A549 (cell line): ENCODE results near the gene SLC2A5. TPM values are rescaled to one million over a fixed set of nuclear protein-coding genes. Genes with fewer than 3 reads are reported as not detected.

Experiments used
- ATAC-seq, 2 experiments: fragments of 200-7000 bp in 1 of 2; fragments of >200 bp in 1 of 2; cut with Nextera tagmentation in 1 of 2; cut with Tn5 transposase in 1 of 2; 3 replicates each; pipeline versions ENCODE4 v1.8.0 to v1.9.1; 2018 to 2020; ENCODE audit warnings: mild to moderate bottlenecking in 1 of 2, moderate library complexity in 1 of 2
- CTCF ChIA-PET: fragments of 300-600 bp; sonication (Branson Sonifier 250); formaldehyde crosslinking; extraction: SDS; loops from one replicate; lab custom pipeline; 2021; ENCODE audit warnings: antibody characterized with exemption, inconsistent platforms; lab: Yijun Ruan, JAX
- POLR2A ChIA-PET: fragments of 350-600 bp; formaldehyde crosslinking; extraction: SDS; loops from one replicate; lab custom pipeline; 2021; ENCODE audit warnings: antibody characterized with exemption, inconsistent platforms; lab: Yijun Ruan, JAX
- DNase-seq, 2 experiments: peaks; one replicate each; pipeline versions ENCODE4 v3.0.0 to v3.0.0-alpha.2; 2011 to 2016; ENCODE audit warnings: low read depth in 1 of 2, low spot score in 1 of 2
- FAIRE-seq: peaks from 2 replicates; lab custom pipeline; 2011; peaks lifted over from hg19 to GRCh38; lab: Jason Lieb, UNC
- H3K27ac ChIP-seq, 2 experiments: fragments of >200 bp; sonication (Bioruptor Twin); formaldehyde crosslinking; 3 replicates each; pipeline ENCODE4 v1.5.1; 2016 to 2017
- H3K4me1 ChIP-seq: fragments of >200 bp; sonication (Bioruptor Twin); formaldehyde crosslinking; 3 replicates; pipeline ENCODE4 v1.6.1; 2016
- H3K4me2 ChIP-seq: fragments of >200 bp; sonication (Bioruptor Twin); formaldehyde crosslinking; 3 replicates; pipeline ENCODE4 v1.6.1; 2016
- H3K4me3 ChIP-seq: fragments of >200 bp; sonication (Bioruptor Twin); formaldehyde crosslinking; 3 replicates; pipeline ENCODE4 v1.5.1; 2016
- H3K9me3 ChIP-seq: fragments of >200 bp; sonication (Bioruptor Twin); formaldehyde crosslinking; 3 replicates; pipeline ENCODE4 v1.6.1; 2016
- ATOH8 ChIP-seq: fragments of 250-450 bp; sonication (Bioruptor Pico); IDR thresholded peaks from 2 replicates; pipeline ENCODE4 v1.5.0; 2020; ENCODE audit warnings: low read depth, mild to moderate bottlenecking, moderate library complexity
- BCL3 ChIP-seq: fragments of >200 bp; sonication (Bioruptor Twin); formaldehyde crosslinking; IDR thresholded peaks from 3 replicates; pipeline ENCODE4 v1.6.1; 2016
- CBX2 ChIP-seq: fragments of 200-600 bp; sonication (generic); IDR thresholded peaks from 2 replicates; pipeline ENCODE4 v1.6.1; 2016; ENCODE audit warnings: low read depth, mild to moderate bottlenecking, borderline replicate concordance
- CHD4 ChIP-seq: fragments of 200-600 bp; sonication (generic); IDR thresholded peaks from 2 replicates; pipeline ENCODE4 v1.6.1; 2016; ENCODE audit warnings: antibody characterized with exemption, mild to moderate bottlenecking, borderline replicate concordance
- EHF ChIP-seq: fragments of 250-450 bp; sonication (Bioruptor Pico); IDR thresholded peaks from 2 replicates; pipeline ENCODE4 v1.5.0; 2020; ENCODE audit warnings: mild to moderate bottlenecking
- ESRRA ChIP-seq: fragments of 150-350 bp; IDR thresholded peaks from 2 replicates; pipeline ENCODE4 v1.6.1; 2014; ENCODE audit warnings: mild to moderate bottlenecking, low read length, borderline replicate concordance
- FOXS1 ChIP-seq: fragments of 250-450 bp; sonication (Bioruptor Pico); IDR thresholded peaks from 2 replicates; pipeline ENCODE4 v1.5.0; 2020; ENCODE audit warnings: mild to moderate bottlenecking, moderate library complexity
- GATA3 ChIP-seq: IDR thresholded peaks from 2 replicates; pipeline ENCODE4 v1.6.1; 2012; ENCODE audit warnings: borderline replicate concordance
- HES2 ChIP-seq: fragments of >200 bp; sonication (Bioruptor Twin); formaldehyde crosslinking; IDR thresholded peaks from 2 replicates; pipeline ENCODE4 v1.6.1; 2016
- JUNB ChIP-seq: fragments of >200 bp; sonication (Bioruptor Twin); formaldehyde crosslinking; IDR thresholded peaks from 2 replicates; pipeline ENCODE4 v1.6.1; 2016
- KDM5A ChIP-seq: fragments of 200-600 bp; sonication (generic); IDR thresholded peaks from 2 replicates; pipeline ENCODE4 v1.6.1; 2016; ENCODE audit warnings: antibody characterized with exemption, mild to moderate bottlenecking
- NFE2L2 ChIP-seq: fragments of 150-350 bp; conservative IDR thresholded peaks from 2 replicates; pipeline ENCODE4 v1.6.1; 2014; ENCODE audit warnings: low read length
- NR3C1 ChIP-seq: fragments of >200 bp; sonication (Bioruptor Twin); formaldehyde crosslinking; IDR thresholded peaks from 3 replicates; pipeline ENCODE4 v1.6.1; 2017
- REST ChIP-seq: fragments of 200-600 bp; sonication (generic); IDR thresholded peaks from 2 replicates; pipeline ENCODE4 v1.6.1; 2016; ENCODE audit warnings: antibody characterized with exemption, mild to moderate bottlenecking, moderate library complexity
- TP53 ChIP-seq: fragments of 250-450 bp; sonication (Bioruptor Pico); IDR thresholded peaks from 2 replicates; pipeline ENCODE4 v1.5.0; 2021; ENCODE audit warnings: mild to moderate bottlenecking, moderate library complexity
- ZC3H11A ChIP-seq: fragments of 450-650 bp; IDR thresholded peaks from 2 replicates; pipeline ENCODE4 v1.6.1; 2014; ENCODE audit warnings: antibody characterized with exemption, mild to moderate bottlenecking
- ZSCAN20 ChIP-seq: fragments of 250-450 bp; sonication (Bioruptor Pico); IDR thresholded peaks from 2 replicates; pipeline ENCODE4 v1.8.0; 2022; ENCODE audit warnings: mild to moderate bottlenecking, moderate library complexity
- WGBS: methylation state at CpG from one replicate; pipeline ENCODE4 v1.1.6; 2017; ENCODE audit errors: missing lambda C conversion rate; 5-methylcytosine and 5-hydroxymethylcytosine counted together
- polyA plus RNA-seq, 4 experiments: library from polyadenylated mRNA; depleted of rRNA in 3 of 4; stranded (reverse); fragments of >200 nt; fragmentation: RNase III in 1 of 4; extraction: RNeasy Plus Mini Kit Qiagen cat#74134 plus additional on column Dnase treatment in 1 of 4; gene quantifications; 2 replicates in 3 of 4; 3 replicates in 1 of 4; pipeline ENCODE4 v1.2.3, GENCODE V29; 2011 to 2017
- TF ChIP-seq, protein P1 (sequence below): fragments of >200 bp; sonication (Bioruptor Twin); formaldehyde crosslinking; IDR thresholded peaks from 3 replicates; pipeline ENCODE4 v1.5.1; 2016

SLC2A5 gene
- polyA plus RNA-seq, 2 of the 4 experiments (the other 2 are of a cell fraction): 0.12 to 0.19 TPM

DNA sequence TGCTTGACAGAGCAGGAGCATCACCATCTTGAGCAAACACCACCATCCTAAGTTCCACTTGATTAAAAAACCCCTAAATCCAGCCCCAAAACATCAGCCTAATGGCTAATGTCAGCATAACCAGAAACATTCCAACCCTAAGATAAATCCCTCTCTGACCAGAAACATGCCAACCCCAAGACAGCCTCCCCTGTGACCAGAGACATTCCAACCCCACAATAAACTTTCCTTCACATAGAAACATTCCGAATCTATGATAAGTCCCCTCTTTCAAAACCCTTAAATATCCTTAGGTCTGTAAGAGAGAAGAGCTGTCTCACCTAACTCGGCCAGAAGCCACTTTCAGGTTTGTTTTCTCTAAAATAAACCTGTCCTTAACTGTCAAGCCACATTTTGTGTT is 17.4 kb upstream of the SLC2A5 start:
- Histone ChIP-seq H3K9me3 (no peaks in the 10 kb centered on the region), H3K27ac (no peak overlapping the region), H3K4me1 (0 out of 3 replicates have a peak, but pooled peaks cover 5% of the 10 kb centered on the region), H3K4me2 (no peak overlapping the region), H3K4me3 (no peak overlapping the region)
- TF ChIP-seq ESRRA (no peak), EHF (CRISPR knock-in tag) (no peak), FOXS1 (CRISPR knock-in tag) (no peak), ATOH8 (CRISPR knock-in tag) (no peak), CHD4 (no peak), ZC3H11A (no peak), CBX2 (no peak), JUNB (no peak), BCL3 (no peak), KDM5A (no peak)
- ATAC-seq: no peak
- no peak for DNase-seq
- WGBS: 81% methylated on average over 2 of the region's 2 CpGs
- ChIA-PET POLR2A (no interaction called here), CTCF (interaction anchor here (1.2 kb wide), 1 partner anchor 24 kb away, joined by 3 read pairs; no protein-coding TSS in a partner anchor)
- FAIRE-seq: no peak

DNA sequence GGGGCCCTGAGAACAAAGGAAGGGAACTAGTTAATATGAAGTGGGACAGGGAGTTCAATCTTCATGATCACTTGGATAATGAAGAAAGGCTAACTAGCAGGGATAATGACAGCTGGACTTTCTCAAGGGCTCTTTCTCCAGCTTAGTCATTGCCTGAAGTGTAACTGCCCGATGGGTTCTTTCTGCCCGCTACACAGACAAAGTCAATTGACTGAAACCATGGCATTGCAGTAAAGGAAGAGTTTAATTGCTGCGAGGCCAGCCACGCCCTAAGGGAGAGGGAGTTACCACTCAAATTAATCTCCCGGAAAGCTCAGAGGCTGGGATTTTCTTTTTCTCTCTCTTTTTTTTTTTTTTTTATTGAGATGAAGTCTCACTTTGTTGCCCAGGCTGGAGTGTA is 16.6 kb upstream of the SLC2A5 start:
- no peaks in the 10 kb centered on the region for H3K9me3 ChIP-seq
- H3K4me2 ChIP-seq: no peak overlapping the region
- no peak for ATAC-seq
- TF ChIP-seq GATA3 (no peak), NFE2L2 (no peak)
- ChIA-PET POLR2A (no interaction called here), CTCF (interaction anchor here (1.2 to 1.3 kb wide), 2 partner anchors 25 to 81 kb away, joined by 3 to 4 read pairs; no protein-coding TSS in a partner anchor)
- no peak overlapping the region for H3K4me3 ChIP-seq
- no peak for FAIRE-seq
- H3K27ac ChIP-seq: no peak overlapping the region
- WGBS: 89% methylated on average over 5 of the region's 5 CpGs
- DNase-seq: no peak
- peaks cover 7% of the 10 kb centered on the region for H3K4me1 ChIP-seq

DNA sequence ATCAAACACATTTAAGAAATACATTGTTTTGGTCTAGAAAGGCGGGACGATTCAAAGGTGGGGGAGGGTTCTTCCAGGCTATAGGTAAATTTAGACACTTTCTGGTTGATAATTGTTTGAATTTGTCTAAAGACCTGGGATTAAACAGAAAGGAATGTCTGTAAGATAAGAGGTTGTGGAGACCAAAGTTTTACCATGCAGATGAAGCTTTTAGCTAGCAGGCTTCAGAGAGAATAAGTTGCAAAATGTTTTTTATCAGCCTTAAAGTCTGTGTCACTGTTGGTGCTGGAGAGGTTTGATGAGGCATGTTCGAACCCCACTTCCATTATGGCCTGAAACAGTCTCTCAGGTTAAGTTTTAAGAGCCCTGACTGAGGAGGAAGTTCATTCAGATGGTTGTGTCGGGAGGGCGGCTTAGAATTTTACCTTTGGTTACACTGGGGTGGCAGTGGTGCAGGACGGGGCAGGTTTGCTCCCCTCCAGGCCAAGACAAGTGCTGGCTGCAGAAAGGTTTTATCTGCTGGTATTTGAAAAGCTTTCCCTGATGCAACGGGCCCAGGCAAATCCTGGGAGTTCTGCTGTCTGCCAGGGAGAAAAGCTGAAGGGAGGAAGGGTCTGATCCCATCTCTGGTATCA is 16.0 kb upstream of the SLC2A5 start:
- DNase-seq (no peak), ATAC-seq (no peak), FAIRE-seq (no peak)
- WGBS: 74% methylated on average over 7 of the region's 7 CpGs
- 0 out of 6 replicates have a peak overlapping the region, but pooled peaks of 1 of the 2 experiments have one; percentile 24 for H3K27ac ChIP-seq
- H3K4me2 ChIP-seq: no peak overlapping the region
- no peaks in the 10 kb centered on the region for H3K9me3 ChIP-seq
- POLR2A ChIA-PET: no interaction called here
- CTCF ChIA-PET: interaction anchor here (1.1 to 1.3 kb wide), 3 partner anchors 16 to 81 kb away, joined by 3 to 4 read pairs (median 3); no protein-coding TSS in a partner anchor
- H3K4me3 ChIP-seq: no peak overlapping the region
- no peak for TF ChIP-seq REST
- no peak for TF ChIP-seq NR3C1
- no peak for TF ChIP-seq NFE2L2
- TF ChIP-seq, protein P1, sequence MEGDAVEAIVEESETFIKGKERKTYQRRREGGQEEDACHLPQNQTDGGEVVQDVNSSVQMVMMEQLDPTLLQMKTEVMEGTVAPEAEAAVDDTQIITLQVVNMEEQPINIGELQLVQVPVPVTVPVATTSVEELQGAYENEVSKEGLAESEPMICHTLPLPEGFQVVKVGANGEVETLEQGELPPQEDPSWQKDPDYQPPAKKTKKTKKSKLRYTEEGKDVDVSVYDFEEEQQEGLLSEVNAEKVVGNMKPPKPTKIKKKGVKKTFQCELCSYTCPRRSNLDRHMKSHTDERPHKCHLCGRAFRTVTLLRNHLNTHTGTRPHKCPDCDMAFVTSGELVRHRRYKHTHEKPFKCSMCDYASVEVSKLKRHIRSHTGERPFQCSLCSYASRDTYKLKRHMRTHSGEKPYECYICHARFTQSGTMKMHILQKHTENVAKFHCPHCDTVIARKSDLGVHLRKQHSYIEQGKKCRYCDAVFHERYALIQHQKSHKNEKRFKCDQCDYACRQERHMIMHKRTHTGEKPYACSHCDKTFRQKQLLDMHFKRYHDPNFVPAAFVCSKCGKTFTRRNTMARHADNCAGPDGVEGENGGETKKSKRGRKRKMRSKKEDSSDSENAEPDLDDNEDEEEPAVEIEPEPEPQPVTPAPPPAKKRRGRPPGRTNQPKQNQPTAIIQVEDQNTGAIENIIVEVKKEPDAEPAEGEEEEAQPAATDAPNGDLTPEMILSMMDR: no peak
- no peak for TF ChIP-seq GATA3
- no peak for TF ChIP-seq ZC3H11A
- no peak for TF ChIP-seq TP53
- TF ChIP-seq ZSCAN20: no peak
- TF ChIP-seq HES2: no peak
- H3K4me1 ChIP-seq: peaks cover 12% of the 10 kb centered on the region
